ENCODE results near the gene SCARF2.

DNA sequence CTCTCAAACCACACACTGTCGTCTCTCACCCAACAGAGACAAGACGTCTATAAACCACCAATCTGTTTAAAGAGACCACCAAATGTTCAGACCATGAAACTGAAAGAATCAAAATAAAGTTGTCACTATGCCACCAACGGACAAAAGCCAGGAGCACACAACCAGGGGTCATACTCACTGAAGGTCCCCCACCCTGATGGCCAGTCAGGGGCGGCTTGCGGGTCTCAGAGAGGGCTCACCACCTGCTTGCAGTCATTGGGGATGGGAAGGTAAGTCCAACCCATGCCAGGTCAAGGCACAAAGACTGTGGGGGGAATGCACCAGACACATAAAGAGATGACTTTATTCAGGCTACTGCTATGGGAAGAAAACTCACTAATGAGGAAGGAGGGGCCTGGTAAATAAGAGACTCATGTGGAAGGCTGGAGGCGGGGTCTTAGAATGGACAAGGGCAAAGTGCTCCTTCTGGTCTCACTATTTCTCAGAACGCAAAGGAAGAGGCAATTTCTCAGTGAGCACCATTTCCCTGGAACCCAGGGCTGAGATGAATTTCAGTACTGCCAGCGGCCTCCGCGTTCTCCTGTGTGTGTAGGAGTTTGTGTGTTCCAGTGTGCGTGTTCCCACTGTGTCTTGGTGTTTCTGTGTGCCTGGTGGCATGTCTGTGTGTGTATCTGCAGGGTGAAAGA, 17.3 kb downstream of the SCARF2 start:
- TF ChIP-seq POLR2AphosphoS5 (IDR thresholded peaks at IDR 0.05; ENCODE audit: low read depth, low read length) (no peak), TAF1 (IDR thresholded peaks at IDR 0.05; ENCODE audit: borderline replicate concordance, insufficient read depth, low read length) (no peak), FOXP2 (optimal IDR thresholded peaks at IDR 0.05; ENCODE audit: borderline replicate concordance, extremely low read depth, extremely low read length, insufficient read depth) (no peak)
